Measurements from ENCODE around the gene VIP.

The VIP gene

GRCh38 chr6:152769159-152769558 lies 18.6 kb downstream of the VIP start:
- H3K27me3 ChIP-seq, result no peaks in the 10 kb centered on the region
- no peaks in the 10 kb centered on the region for H3K9me3 ChIP-seq
- H3K4me3 ChIP-seq (ENCODE audit: low read depth, low read length), result no peak overlapping the region
- no peak for TF ChIP-seq CTCF (IDR thresholded peaks at IDR 0.05; ENCODE audit: low read depth, low read length)
- peaks cover 5% of the 10 kb centered on the region for H3K4me1 ChIP-seq
- no peaks in the 10 kb centered on the region for H3K36me3 ChIP-seq
- no peak for DNase-seq

- Histone ChIP-seq H3K27me3 (no peaks in the 10 kb centered on the region), H3K4me1 (peaks cover 7% of the 10 kb centered on the region), H3K36me3 (no peaks in the 10 kb centered on the region), H3K4me3 (ENCODE audit: low read depth, low read length) (no peak overlapping the region), H3K9me3 (no peaks in the 10 kb centered on the region)
- no peak for DNase-seq
- TF ChIP-seq CTCF (IDR thresholded peaks at IDR 0.05; ENCODE audit: low read depth, low read length), result no peak
Observed at GRCh38 chr6:152769993-152770392, 19.4 kb downstream of the VIP start.

GRCh38 chr6:152771061-152771687 lies 20.6 kb downstream of the VIP start:
- no peak overlapping the region for H3K4me3 ChIP-seq (ENCODE audit: low read depth, low read length)
- no peaks in the 10 kb centered on the region for H3K27me3 ChIP-seq
- DNase-seq, result no peak
- H3K4me1 ChIP-seq, result peaks cover 16% of the 10 kb centered on the region
- no peaks in the 10 kb centered on the region for H3K36me3 ChIP-seq
- H3K9me3 ChIP-seq, result no peaks in the 10 kb centered on the region
- TF ChIP-seq CTCF (IDR thresholded peaks at IDR 0.05; ENCODE audit: low read depth, low read length), result no peak

- H3K4me3 ChIP-seq (ENCODE audit: low read depth, low read length), result no peak overlapping the region
- H3K36me3 ChIP-seq, result no peaks in the 10 kb centered on the region
- DNase-seq, result peak; percentile 87
- no peaks in the 10 kb centered on the region for H3K27me3 ChIP-seq
- H3K9me3 ChIP-seq, result no peaks in the 10 kb centered on the region; the same call in 1 of the 2 replicates
- TF ChIP-seq CTCF (IDR thresholded peaks at IDR 0.05; ENCODE audit: low read depth, low read length), result no peak
- H3K4me1 ChIP-seq, result peaks cover 11% of the 10 kb centered on the region
Observed at GRCh38 chr6:152775428-152775827, 24.8 kb downstream of the VIP start.

GRCh38 chr6:152776833-152777232 lies 26.2 kb downstream of the VIP start:
- Histone ChIP-seq H3K36me3 (no peaks in the 10 kb centered on the region), H3K4me1 (peaks cover 11% of the 10 kb centered on the region), H3K9me3 (no peaks in the 10 kb centered on the region; the same call in 1 of the 2 replicates), H3K4me3 (ENCODE audit: low read depth, low read length) (no peak overlapping the region), H3K27me3 (no peaks in the 10 kb centered on the region)
- no peak for DNase-seq
- TF ChIP-seq CTCF (IDR thresholded peaks at IDR 0.05; ENCODE audit: low read depth, low read length), result no peak

GRCh38 chr6:152783217-152783878 lies 32.8 kb downstream of the VIP start:
- DNase-seq, result no peak
- no peaks in the 10 kb centered on the region for H3K27me3 ChIP-seq
- TF ChIP-seq CTCF (IDR thresholded peaks at IDR 0.05; ENCODE audit: low read depth, low read length), result no peak

More at GRCh38 chr6:152783217-152783878, 32.8 kb downstream of the VIP start:
- Histone ChIP-seq H3K4me1 (no peaks in the 10 kb centered on the region), H3K9me3 (no peaks in the 10 kb centered on the region; the same call in 1 of the 2 replicates), H3K4me3 (ENCODE audit: low read depth, low read length) (no peak overlapping the region), H3K36me3 (no peaks in the 10 kb centered on the region)

Data from BE2C (cell line).